HG03045 (cell line): Measurements from ENCODE around the gene CT45A10.
"Not testable (repeated sequence)": the region's sequence is repeated elsewhere in the genome, so short reads cannot be mapped to it uniquely, and the experiment has no call there.

Source experiments
- ATAC-seq: cut with Tn5 transposase; IDR thresholded peaks from one replicate; pipeline ENCODE4 v1.9.1; 2021; ENCODE audit warnings: mild to moderate bottlenecking, moderate library complexity; ENCODE audit not compliant: unreplicated experiment

The CT45A10 gene

DNA sequence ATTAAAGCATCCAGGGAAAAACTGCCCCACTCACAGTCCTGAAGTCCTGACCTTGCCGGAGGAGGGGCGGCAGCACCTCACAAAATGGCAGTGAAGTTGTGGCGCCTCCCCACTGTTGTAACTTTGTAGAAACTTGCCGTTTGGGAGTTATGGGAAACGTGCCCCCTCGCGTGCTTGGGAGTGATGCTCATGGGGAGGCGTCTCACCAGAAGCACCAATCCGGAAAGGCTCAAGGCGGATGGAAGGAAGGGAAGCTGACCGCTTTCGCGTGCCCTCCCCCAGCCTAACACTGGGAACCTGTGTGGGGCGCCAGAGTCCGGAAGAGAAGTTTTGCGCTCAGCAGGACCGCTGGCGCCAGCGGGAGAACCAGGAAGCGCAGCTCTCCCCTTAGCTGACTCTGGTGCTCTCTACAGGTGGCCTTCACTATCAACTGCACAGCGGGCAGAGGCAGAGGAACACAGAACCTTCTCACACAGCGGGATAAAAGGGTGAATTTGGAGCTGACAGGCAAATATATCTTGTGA lies at the start of gene CT45A10, which contains the start of gene SAGE1:
CT45A10 (minus strand) TSS at position 151 of the 524 bp plus-strand sequence. CDS start 8,100 bp downstream, outside the sequence.
SAGE1 (plus strand) TSS at position 423 of the 524 bp plus-strand sequence. CDS start 2,527 bp downstream, outside the sequence.
- ATAC-seq: no peak

GRCh38 chrX:135931644-135932487 lies 38.6 kb upstream of the CT45A10 start:
- no peak for ATAC-seq

- ATAC-seq: no peak
These were observed 34.7 kb upstream of the CT45A10 start for GRCh38 chrX:135927897-135928296.

GRCh38 chrX:135923353-135923752 lies 30.1 kb upstream of the CT45A10 start:
- no peak for ATAC-seq

DNA sequence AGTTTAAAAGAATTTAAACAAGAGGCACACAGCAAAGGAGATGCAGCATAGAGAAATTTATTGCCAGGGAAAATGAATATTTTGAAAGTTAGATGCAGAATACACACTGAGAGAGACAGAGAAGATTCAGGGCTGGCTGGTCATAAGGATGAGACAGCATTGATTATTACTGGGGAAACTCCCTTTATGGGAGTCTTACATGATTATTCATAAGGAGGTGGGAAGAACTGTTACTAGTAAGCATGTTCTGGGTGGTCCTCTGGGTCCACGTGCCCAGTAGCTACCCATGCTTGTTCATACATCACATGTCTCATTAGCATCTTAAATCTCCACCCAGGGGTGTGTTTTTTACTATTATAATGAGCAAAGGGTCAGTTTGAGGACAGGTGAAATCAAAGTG lies 27.3 kb upstream of the CT45A10 start:
- not testable (repeated sequence) for ATAC-seq

DNA sequence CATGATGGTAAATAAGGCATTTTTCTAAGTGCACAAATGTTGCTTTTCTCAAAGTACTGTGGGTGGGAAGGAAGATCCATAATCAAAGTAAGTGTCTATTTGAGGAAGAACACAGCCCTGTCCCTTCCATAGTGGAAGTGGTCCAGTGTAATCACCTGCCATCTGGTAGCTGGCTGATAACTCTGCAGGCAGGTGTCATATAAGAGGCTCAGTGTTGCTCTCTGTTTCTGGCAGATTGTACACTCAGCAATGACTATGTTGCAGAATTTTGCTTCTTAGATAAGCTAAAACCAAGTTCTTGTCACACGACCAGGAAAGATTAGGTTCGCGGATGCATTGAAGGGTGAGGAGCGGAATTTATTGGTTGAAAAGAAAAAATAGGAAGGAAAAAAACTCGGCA lies 21.2 kb upstream of the CT45A10 start:
- no peak for ATAC-seq

- ATAC-seq: no peak
These were observed 17.0 kb upstream of the CT45A10 start for GRCh38 chrX:135910251-135910650.

GRCh38 chrX:135892781-135893180 lies 463 bp downstream of the CT45A10 start:
- no peak for ATAC-seq

- no peak for ATAC-seq
These were observed 3.1 kb downstream of the CT45A10 start for GRCh38 chrX:135890087-135890585.

GRCh38 chrX:135888976-135889375 lies 4.3 kb downstream of the CT45A10 start:
- not testable (repeated sequence) for ATAC-seq

DNA sequence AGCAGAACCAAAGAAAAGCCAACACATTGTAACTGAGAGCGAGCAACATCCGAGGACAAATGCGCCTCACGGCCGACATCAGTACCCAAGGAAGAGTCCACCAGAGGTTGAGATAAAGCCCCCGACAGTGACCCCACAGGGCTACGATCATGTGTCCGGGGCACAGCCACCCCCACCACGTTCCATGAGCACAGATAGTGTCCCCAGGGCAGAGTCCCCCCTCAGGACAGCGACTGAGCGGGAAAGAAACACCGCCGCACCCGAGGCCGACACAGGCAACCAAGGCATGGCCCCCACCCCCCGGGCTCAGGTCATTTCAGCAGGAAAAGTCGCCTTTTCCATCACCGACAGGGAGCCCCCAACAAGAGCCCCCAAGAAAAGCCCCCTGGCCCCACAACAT lies 5.0 kb downstream of the CT45A10 start:
- ATAC-seq: not testable (repeated sequence)

GRCh38 chrX:135882741-135883140 lies 10.5 kb downstream of the CT45A10 start:
- not testable (repeated sequence) for ATAC-seq

GRCh38 chrX:135871712-135872111 lies 21.5 kb downstream of the CT45A10 start, which contains the start of gene CT45A9:
Gene CT45A9, minus strand, starts transcription at chrX:135871812. Its CDS starts 3,751 bp downstream, at chrX:135868061.
- not testable (repeated sequence) for ATAC-seq

- ATAC-seq: not testable (repeated sequence)
These were observed 38.8 kb downstream of the CT45A10 start, which contains the start of gene CT45A8 for GRCh38 chrX:135854438-135854837. Gene CT45A8, minus strand, starts transcription at chrX:135854538. Its CDS starts 3,755 bp downstream, at chrX:135850783.

GRCh38 chrX:135837180-135837579 lies 56.1 kb downstream of the CT45A10 start, which contains the start of gene CT45A7:
Gene CT45A7, minus strand, starts transcription at chrX:135837280. Its CDS starts 3,747 bp downstream, at chrX:135833533.
- not testable (repeated sequence) for ATAC-seq
